Measurements from ENCODE around the gene XRRA1. TPM values are rescaled to one million over a fixed set of nuclear protein-coding genes. Genes with fewer than 3 reads are reported as not detected.

The XRRA1 gene
- polyA plus RNA-seq, 4 donors = 0.27 to 18.2 (median 4.6) TPM

DNA sequence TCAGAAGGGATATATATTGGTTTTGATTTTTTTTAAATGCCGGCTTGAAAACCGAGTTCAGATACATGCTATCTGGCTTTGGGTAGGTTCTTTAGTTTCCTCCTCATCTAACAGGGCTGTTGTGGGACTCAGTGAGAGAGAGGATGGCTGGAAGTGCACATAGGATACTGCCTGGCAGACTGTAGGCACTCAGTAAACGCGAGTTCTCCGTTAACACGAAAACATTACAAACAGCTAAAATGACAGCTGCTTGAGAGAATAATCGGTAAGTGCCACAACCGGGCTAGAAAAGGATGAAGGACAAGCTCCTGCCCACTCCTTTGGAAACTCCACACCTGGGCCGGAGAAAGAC lies 369 bp downstream of the XRRA1 start:
- Histone ChIP-seq H3K4me3 (ENCODE audit: low read depth in 1 of 3, low read length in 3 of 3) (peak overlapping the region; percentile 66 to 99 (median 98)), H3K4me1 (ENCODE audit: control insufficient read depth in 3 of 3, insufficient read depth in 2 of 3, low read depth in 1 of 3, low read length in 2 of 3) (peaks cover 8 to 14% (median 12%) of the 10 kb centered on the region in 3 donors), H3K27me3 (ENCODE audit: control insufficient read depth in 3 of 3, insufficient read depth in 3 of 3, low read length in 3 of 3) (no peaks in the 10 kb centered on the region), H3K36me3 (ENCODE audit: control insufficient read depth in 3 of 3, insufficient read depth in 2 of 3, low read depth in 1 of 3, low read length in 3 of 3) (peaks cover 0 to 9% (median 3%) of the 10 kb centered on the region in 3 donors), H3K27ac (ENCODE audit: low read depth in 1 of 3, low read length in 2 of 3) (peak overlapping the region; percentile 25 to 90 (median 85)), H3K9me3 (ENCODE audit: control insufficient read depth in 2 of 2, insufficient read depth in 1 of 2, low read depth in 1 of 2, low read length in 1 of 2) (no peaks in the 10 kb centered on the region)
- FAIRE-seq (no peak), DNase-seq (no peak)
- WGBS, 3 donors = 0 to 1% (median 1%) methylated on average over 9 of the region's 9 CpGs

DNA sequence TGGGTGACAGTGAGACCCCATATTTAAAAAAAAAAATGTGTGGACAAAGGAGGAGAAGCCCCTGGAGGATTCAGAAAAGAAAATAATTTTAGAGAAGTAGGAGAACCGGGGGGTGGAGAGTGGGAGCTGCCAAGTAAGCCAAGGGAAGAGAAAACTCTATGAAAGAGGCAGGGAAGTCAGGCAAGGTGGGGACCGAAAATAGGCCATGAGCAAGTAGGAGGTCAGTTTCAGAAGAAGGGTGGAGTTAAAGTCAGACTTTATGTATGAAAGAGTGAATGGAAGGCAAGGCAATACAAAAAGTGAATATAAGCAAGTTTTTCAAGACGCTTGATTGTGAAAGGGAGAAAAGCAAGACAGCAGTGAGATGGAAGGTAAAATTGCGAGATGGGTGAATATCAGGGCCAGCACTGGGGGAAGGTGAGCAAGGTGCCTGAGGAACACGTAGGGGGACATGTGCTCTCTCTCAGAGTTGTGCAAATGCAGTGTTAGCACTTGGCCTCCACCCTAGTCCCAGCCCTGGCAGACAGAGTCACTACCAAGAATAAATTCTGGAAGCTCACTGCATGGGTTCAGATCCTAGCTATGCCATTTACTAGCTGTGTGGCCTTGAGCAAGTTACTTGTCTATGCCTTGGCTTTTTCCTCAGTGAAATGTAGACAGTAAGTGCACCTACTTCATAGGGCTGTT lies 6.7 kb downstream of the XRRA1 start:
- no peak for FAIRE-seq
- WGBS, 3 donors = 91 to 93% (median 91%) methylated on average over 5 of the region's 5 CpGs

GRCh38 chr11:74941492-74941891 lies 7.4 kb downstream of the XRRA1 start:
- Histone ChIP-seq H3K36me3 (ENCODE audit: control insufficient read depth in 3 of 3, insufficient read depth in 2 of 3, low read depth in 1 of 3, low read length in 3 of 3) (peaks cover 0 to 39% (median 5%) of the 10 kb centered on the region in 3 donors), H3K4me3 (ENCODE audit: low read depth in 1 of 3, low read length in 3 of 3) (no peak overlapping the region), H3K27me3 (ENCODE audit: control insufficient read depth in 3 of 3, insufficient read depth in 3 of 3, low read length in 3 of 3) (no peaks in the 10 kb centered on the region), H3K27ac (ENCODE audit: low read depth in 1 of 3, low read length in 2 of 3) (no peak overlapping the region), H3K4me1 (ENCODE audit: control insufficient read depth in 3 of 3, insufficient read depth in 2 of 3, low read depth in 1 of 3, low read length in 2 of 3) (no peaks in the 10 kb centered on the region), H3K9me3 (ENCODE audit: control insufficient read depth in 2 of 2, insufficient read depth in 1 of 2, low read depth in 1 of 2, low read length in 1 of 2) (no peaks in the 10 kb centered on the region)
- DNase-seq (no peak), FAIRE-seq (no peak)

More for the DNA sequence above, 6.7 kb downstream of the XRRA1 start:
- DNase-seq = no peak
- H3K27me3 ChIP-seq (ENCODE audit: control insufficient read depth in 3 of 3, insufficient read depth in 3 of 3, low read length in 3 of 3) = no peaks in the 10 kb centered on the region
- H3K27ac ChIP-seq (ENCODE audit: low read depth in 1 of 3, low read length in 2 of 3) = no peak overlapping the region
- H3K4me1 ChIP-seq (ENCODE audit: control insufficient read depth in 3 of 3, insufficient read depth in 2 of 3, low read depth in 1 of 3, low read length in 2 of 3) = no peaks in the 10 kb centered on the region
- H3K4me3 ChIP-seq (ENCODE audit: low read depth in 1 of 3, low read length in 3 of 3) = no peak overlapping the region
- no peaks in the 10 kb centered on the region for H3K9me3 ChIP-seq (ENCODE audit: control insufficient read depth in 2 of 2, insufficient read depth in 1 of 2, low read depth in 1 of 2, low read length in 1 of 2)
- peaks cover 0 to 35% (median 0%) of the 10 kb centered on the region in 3 donors for H3K36me3 ChIP-seq (ENCODE audit: control insufficient read depth in 3 of 3, insufficient read depth in 2 of 3, low read depth in 1 of 3, low read length in 3 of 3)

GRCh38 chr11:74937696-74938475 lies 11.0 kb downstream of the XRRA1 start:
- H3K27ac ChIP-seq (ENCODE audit: low read depth in 1 of 3, low read length in 2 of 3) = no peak overlapping the region
- peaks cover 0 to 47% (median 18%) of the 10 kb centered on the region in 3 donors for H3K36me3 ChIP-seq (ENCODE audit: control insufficient read depth in 3 of 3, insufficient read depth in 2 of 3, low read depth in 1 of 3, low read length in 3 of 3)
- DNase-seq (no peak), FAIRE-seq (no peak)
- no peak overlapping the region for H3K4me3 ChIP-seq (ENCODE audit: low read depth in 1 of 3, low read length in 3 of 3)
- H3K9me3 ChIP-seq (ENCODE audit: control insufficient read depth in 2 of 2, insufficient read depth in 1 of 2, low read depth in 1 of 2, low read length in 1 of 2) = no peaks in the 10 kb centered on the region
- no peaks in the 10 kb centered on the region for H3K4me1 ChIP-seq (ENCODE audit: control insufficient read depth in 3 of 3, insufficient read depth in 2 of 3, low read depth in 1 of 3, low read length in 2 of 3)
- 90 to 96% (median 96%) methylated on average over 5 of the region's 5 CpGs for WGBS, 3 donors
- H3K27me3 ChIP-seq (ENCODE audit: control insufficient read depth in 3 of 3, insufficient read depth in 3 of 3, low read length in 3 of 3) = no peaks in the 10 kb centered on the region

DNA sequence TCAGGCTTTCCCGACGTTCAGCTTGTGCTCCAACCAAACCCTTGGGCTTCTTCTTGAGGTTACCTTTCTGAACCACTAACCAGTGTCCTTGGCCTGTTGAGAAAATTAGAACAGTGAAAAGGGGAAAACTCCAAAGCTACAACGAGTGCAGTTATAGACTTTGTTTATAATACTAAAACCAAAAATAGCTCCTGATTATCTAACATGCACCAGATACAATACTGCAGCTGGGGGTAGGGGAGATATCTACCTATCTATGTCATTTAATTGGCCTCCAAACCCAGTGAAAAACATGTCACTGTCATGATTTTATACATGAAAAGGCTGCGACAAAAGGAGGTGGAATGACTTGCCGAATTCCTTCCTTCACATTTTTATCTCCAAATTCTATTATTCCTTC lies 11.9 kb downstream of the XRRA1 start:
- 86 to 95% (median 87%) methylated on average over 5 of the region's 5 CpGs for WGBS, 3 donors
- Histone ChIP-seq H3K36me3 (ENCODE audit: control insufficient read depth in 3 of 3, insufficient read depth in 2 of 3, low read depth in 1 of 3, low read length in 3 of 3) (peaks cover 0 to 45% (median 20%) of the 10 kb centered on the region in 3 donors), H3K9me3 (ENCODE audit: control insufficient read depth in 2 of 2, insufficient read depth in 1 of 2, low read depth in 1 of 2, low read length in 1 of 2) (no peaks in the 10 kb centered on the region), H3K27me3 (ENCODE audit: control insufficient read depth in 3 of 3, insufficient read depth in 3 of 3, low read length in 3 of 3) (no peaks in the 10 kb centered on the region), H3K4me1 (ENCODE audit: control insufficient read depth in 3 of 3, insufficient read depth in 2 of 3, low read depth in 1 of 3, low read length in 2 of 3) (no peaks in the 10 kb centered on the region), H3K27ac (ENCODE audit: low read depth in 1 of 3, low read length in 2 of 3) (no peak overlapping the region), H3K4me3 (ENCODE audit: low read depth in 1 of 3, low read length in 3 of 3) (no peak overlapping the region)
- DNase-seq (no peak), FAIRE-seq (no peak)

- Histone ChIP-seq H3K27me3 (ENCODE audit: control insufficient read depth in 3 of 3, insufficient read depth in 3 of 3, low read length in 3 of 3) (no peaks in the 10 kb centered on the region), H3K4me3 (ENCODE audit: low read depth in 1 of 3, low read length in 3 of 3) (no peak overlapping the region), H3K27ac (ENCODE audit: low read depth in 1 of 3, low read length in 2 of 3) (no peak overlapping the region), H3K9me3 (ENCODE audit: control insufficient read depth in 2 of 2, insufficient read depth in 1 of 2, low read depth in 1 of 2, low read length in 1 of 2) (no peaks in the 10 kb centered on the region), H3K4me1 (ENCODE audit: control insufficient read depth in 3 of 3, insufficient read depth in 2 of 3, low read depth in 1 of 3, low read length in 2 of 3) (no peaks in the 10 kb centered on the region), H3K36me3 (ENCODE audit: control insufficient read depth in 3 of 3, insufficient read depth in 2 of 3, low read depth in 1 of 3, low read length in 3 of 3) (peaks cover 0 to 38% (median 20%) of the 10 kb centered on the region in 3 donors)
- FAIRE-seq (no peak), DNase-seq (no peak)
- 54 to 65% (median 65%) methylated on average over 2 of the region's 2 CpGs for WGBS, 3 donors
Measured at GRCh38 chr11:74936087-74936486, 12.8 kb downstream of the XRRA1 start.

- 67 to 69% (median 68%) methylated on average over 2 of the region's 2 CpGs for WGBS, 3 donors
- Histone ChIP-seq H3K36me3 (ENCODE audit: control insufficient read depth in 3 of 3, insufficient read depth in 2 of 3, low read depth in 1 of 3, low read length in 3 of 3) (peaks cover 0 to 36% (median 20%) of the 10 kb centered on the region in 3 donors), H3K27me3 (ENCODE audit: control insufficient read depth in 3 of 3, insufficient read depth in 3 of 3, low read length in 3 of 3) (no peaks in the 10 kb centered on the region), H3K9me3 (ENCODE audit: control insufficient read depth in 2 of 2, insufficient read depth in 1 of 2, low read depth in 1 of 2, low read length in 1 of 2) (no peaks in the 10 kb centered on the region), H3K4me1 (ENCODE audit: control insufficient read depth in 3 of 3, insufficient read depth in 2 of 3, low read depth in 1 of 3, low read length in 2 of 3) (no peaks in the 10 kb centered on the region), H3K4me3 (ENCODE audit: low read depth in 1 of 3, low read length in 3 of 3) (no peak overlapping the region), H3K27ac (ENCODE audit: low read depth in 1 of 3, low read length in 2 of 3) (no peak overlapping the region)
- FAIRE-seq (no peak), DNase-seq (no peak)
Measured at GRCh38 chr11:74935285-74935684, 13.6 kb downstream of the XRRA1 start.

- 95 to 98% (median 96%) methylated on average over 2 of the region's 2 CpGs for WGBS, 3 donors
- no peak for FAIRE-seq
Measured at GRCh38 chr11:74933765-74934164, 15.1 kb downstream of the XRRA1 start.

More at GRCh38 chr11:74933765-74934164, 15.1 kb downstream of the XRRA1 start:
- H3K36me3 ChIP-seq (ENCODE audit: control insufficient read depth in 3 of 3, insufficient read depth in 2 of 3, low read depth in 1 of 3, low read length in 3 of 3) = peaks cover 0 to 37% (median 22%) of the 10 kb centered on the region in 3 donors
- no peak overlapping the region for H3K4me3 ChIP-seq (ENCODE audit: low read depth in 1 of 3, low read length in 3 of 3)
- no peaks in the 10 kb centered on the region for H3K4me1 ChIP-seq (ENCODE audit: control insufficient read depth in 3 of 3, insufficient read depth in 2 of 3, low read depth in 1 of 3, low read length in 2 of 3)
- H3K27ac ChIP-seq (ENCODE audit: low read depth in 1 of 3, low read length in 2 of 3) = no peak overlapping the region
- no peak for DNase-seq
- no peaks in the 10 kb centered on the region for H3K27me3 ChIP-seq (ENCODE audit: control insufficient read depth in 3 of 3, insufficient read depth in 3 of 3, low read length in 3 of 3)
- H3K9me3 ChIP-seq (ENCODE audit: control insufficient read depth in 2 of 2, insufficient read depth in 1 of 2, low read depth in 1 of 2, low read length in 1 of 2) = no peaks in the 10 kb centered on the region

Data from small intestine (tissue), 7 donors.